Heart left ventricle (tissue), 16 donors: Measurements from ENCODE around the gene ITGB1BP1. TPM values are rescaled to one million over a fixed set of nuclear protein-coding genes. Genes with fewer than 3 reads are reported as not detected.

ENCODE experiments used
- ATAC-seq, 4 donors: fragments of 200-7000 bp; cut with Tn5 transposase; one replicate each; pipeline ENCODE4 v1.9.1; 2020 to 2022; ENCODE audit warnings: moderate library complexity in 4 of 4, mild to moderate bottlenecking in 3 of 4, moderate number of reproducible peaks in 1 of 4
- DNase-seq, 5 donors: peaks; one replicate each; pipeline ENCODE4 v3.0.0-alpha.2; 2020
- H3K27ac ChIP-seq, 12 donors: fragments of 200-600 bp; sonication (generic) in 4 of 12; one replicate each; pipeline versions ENCODE4 v1.5.0 to v1.8.0; 2016 to 2022; ENCODE audit warnings: mild to moderate bottlenecking in 2 of 12
- H3K27me3 ChIP-seq, 9 donors: fragments of 200-600 bp; sonication (generic) in 2 of 9; one replicate each; pipeline versions ENCODE4 v1.5.1 to v1.8.0; 2016 to 2022; ENCODE audit warnings: mild to moderate bottlenecking in 3 of 9
- H3K36me3 ChIP-seq, 9 donors: fragments of 200-600 bp; sonication (generic) in 2 of 9; one replicate each; pipeline versions ENCODE4 v1.5.0 to v1.8.0; 2018 to 2022; ENCODE audit warnings: mild to moderate bottlenecking in 2 of 9
- H3K4me1 ChIP-seq, 12 donors: fragments of 200-600 bp; sonication (generic) in 4 of 12; one replicate each; pipeline versions ENCODE4 v1.5.0 to v1.8.0; 2016 to 2022; ENCODE audit warnings: mild to moderate bottlenecking in 3 of 12
- H3K4me3 ChIP-seq, 12 donors: fragments of 200-600 bp; sonication (generic) in 4 of 12; one replicate each; pipeline versions ENCODE4 v1.5.0 to v1.8.0; 2017 to 2022; ENCODE audit warnings: mild to moderate bottlenecking in 9 of 12, moderate library complexity in 4 of 12
- H3K9me3 ChIP-seq, 12 donors: fragments of 200-600 bp; sonication (generic) in 4 of 12; one replicate each; pipeline versions ENCODE4 v1.5.0 to v1.8.0; 2016 to 2022; ENCODE audit warnings: mild to moderate bottlenecking in 1 of 12
- POLR2A ChIP-seq, 2 donors: fragments of 450-650 bp; IDR thresholded peaks; one replicate each; pipeline ENCODE4 v1.6.1; 2017; ENCODE audit warnings: antibody characterized with exemption in 2 of 2, mild to moderate bottlenecking in 2 of 2, moderate library complexity in 2 of 2
- WGBS, 4 donors: extraction: QIAGEN DNeasy Blood & Tissue Kit in 2 of 4; methylation state at CpG; one replicate each; pipeline versions ENCODE4 v1.1.5 to v1.1.7; 2013 to 2018; 5-methylcytosine and 5-hydroxymethylcytosine counted together
- intact Hi-C, 10 donors: fragments of 100-400 bp; cut with DNase I; formaldehyde crosslinking; loops; one replicate each; pipeline versions ENCODE4 v1.11.1 to v1.14.2; 2022
- polyA plus RNA-seq, 2 donors: library from polyadenylated mRNA; stranded (reverse); fragments of 200-250 nt; gene quantifications; one replicate each; pipeline ENCODE4 v1.2.3, GENCODE V29; 2013
- total RNA-seq, 9 donors: library from RNA; depleted of rRNA in 2 of 9; stranded (reverse); fragments of >200 nt in 2 of 9; fragmentation: NEBNext Ultra II Directional in 3 of 9; extraction: Animal tissue kit (Norgen Biotek cat#: 25700) in 3 of 9; gene quantifications; one replicate each; pipeline versions ENCODE4 v1.1.0 to v1.2.4, GENCODE V29; 2016 to 2023
- TF ChIP-seq, protein P1 (sequence below), 12 donors: fragments of 200-600 bp; sonication (generic) in 4 of 12; IDR thresholded peaks; one replicate each; pipeline versions ENCODE4 v1.5.0 to v1.8.0; 2018 to 2022; ENCODE audit warnings: antibody characterized with exemption in 12 of 12, mild to moderate bottlenecking in 5 of 12
- donor health status: ischemic (EF 13 %, LVEDD 7.1; RV severe dilation, severe dysfunction).
- donor health status: healthy with polysubstance abuse.
- donor health status: DM: no; HTN: yes; CAD: no.
- donor health status: DM: no; HTN: no; CAD: no.
- donor health status: ischemic (EF 25% LVEDD 6.9; RV normal size, moderate dysfunction).
- donor health status: ischemic (EF 25% LVEDD 5.7; RV mildly dilated, moderate dysfunction).
- donor health status: healthy.
- donor health status: DM: yes; HTN: yes; CAD: no.
- donor health status: ischemic (EF 35%, LVEDD 5.7; RV mildly dilated, moderate dysfunction).
- donor health status: nonischemic (EF 11% LVEDD 7.7; RV severe dilation, severe dysfunction).
- donor health status: DM: yes; HTN: yes; CAD: no.
- donor health status: PGD.
- donor health status: ischemic (EF 29% LVEDD 5.4; RV normal size, mild dysfunction).
- donor health status: nonischemic (EF 23%, LVEDD 6.1; RV moderate dilation, normal function).

ITGB1BP1 gene
- total and polyA plus RNA-seq, 11 donors = 26.5 to 165 (median 104) TPM

DNA sequence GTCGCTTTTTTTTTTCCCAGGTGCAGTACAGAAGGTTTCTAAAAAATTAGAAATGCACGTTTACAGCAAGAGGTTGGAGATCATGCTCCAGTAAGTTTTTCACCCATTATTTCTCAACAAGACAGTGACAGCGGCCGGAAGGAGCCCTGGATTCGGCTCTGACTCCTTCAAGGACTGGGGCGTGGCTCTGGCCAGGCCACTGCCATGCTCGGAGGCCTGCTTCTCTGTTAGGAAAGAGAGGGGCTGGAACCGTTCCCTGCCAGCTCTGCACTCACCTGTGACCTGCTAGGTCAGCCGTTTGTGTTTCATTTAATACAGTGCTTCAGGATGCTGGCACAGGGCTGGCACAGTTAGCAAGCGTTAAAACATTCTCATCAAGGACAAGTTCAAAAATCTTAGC is 44.4 kb upstream of the ITGB1BP1 start:
- H3K36me3 ChIP-seq = peaks cover 0 to 70% (median 29%) of the 10 kb centered on the region in 9 donors
- no peaks in the 10 kb centered on the region for H3K27me3 ChIP-seq
- no peak overlapping the region for H3K27ac ChIP-seq
- H3K4me1 ChIP-seq = peaks cover 0 to 7% (median 0%) of the 10 kb centered on the region in 12 donors
- ATAC-seq = no peak
- intact Hi-C loops = no loop called here
- no peak overlapping the region for H3K4me3 ChIP-seq
- DNase-seq = no peak
- WGBS, 4 donors = 82 to 90% (median 90%) methylated on average over 10 of the region's 10 CpGs
- TF ChIP-seq, protein P1, sequence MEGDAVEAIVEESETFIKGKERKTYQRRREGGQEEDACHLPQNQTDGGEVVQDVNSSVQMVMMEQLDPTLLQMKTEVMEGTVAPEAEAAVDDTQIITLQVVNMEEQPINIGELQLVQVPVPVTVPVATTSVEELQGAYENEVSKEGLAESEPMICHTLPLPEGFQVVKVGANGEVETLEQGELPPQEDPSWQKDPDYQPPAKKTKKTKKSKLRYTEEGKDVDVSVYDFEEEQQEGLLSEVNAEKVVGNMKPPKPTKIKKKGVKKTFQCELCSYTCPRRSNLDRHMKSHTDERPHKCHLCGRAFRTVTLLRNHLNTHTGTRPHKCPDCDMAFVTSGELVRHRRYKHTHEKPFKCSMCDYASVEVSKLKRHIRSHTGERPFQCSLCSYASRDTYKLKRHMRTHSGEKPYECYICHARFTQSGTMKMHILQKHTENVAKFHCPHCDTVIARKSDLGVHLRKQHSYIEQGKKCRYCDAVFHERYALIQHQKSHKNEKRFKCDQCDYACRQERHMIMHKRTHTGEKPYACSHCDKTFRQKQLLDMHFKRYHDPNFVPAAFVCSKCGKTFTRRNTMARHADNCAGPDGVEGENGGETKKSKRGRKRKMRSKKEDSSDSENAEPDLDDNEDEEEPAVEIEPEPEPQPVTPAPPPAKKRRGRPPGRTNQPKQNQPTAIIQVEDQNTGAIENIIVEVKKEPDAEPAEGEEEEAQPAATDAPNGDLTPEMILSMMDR (IDR thresholded peaks at IDR 0.05) = no peak
- no peak for TF ChIP-seq POLR2A (IDR thresholded peaks at IDR 0.05)
- H3K9me3 ChIP-seq = no peaks in the 10 kb centered on the region

DNA sequence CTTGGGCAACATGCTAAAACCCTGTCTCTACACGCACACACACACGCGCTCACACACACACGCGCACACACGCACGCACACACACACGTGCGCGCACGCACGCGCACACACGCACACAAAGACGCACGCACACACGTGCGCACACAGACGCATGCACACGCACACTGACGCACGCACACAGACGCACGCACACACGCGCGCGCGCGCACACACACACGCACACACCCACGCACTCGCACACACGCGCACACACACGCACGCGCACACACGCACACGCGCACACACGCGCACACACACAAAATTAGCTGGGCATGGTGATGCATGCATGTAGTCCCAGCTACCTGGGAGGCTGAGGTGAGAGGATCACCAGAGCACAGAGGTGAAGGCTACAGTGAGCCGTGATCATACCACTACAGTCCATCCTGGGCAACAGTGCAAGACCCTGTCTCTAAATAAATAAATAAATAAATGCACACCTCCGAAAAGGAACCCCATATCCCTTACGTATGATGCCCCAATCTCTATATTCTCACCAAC is 42.9 kb upstream of the ITGB1BP1 start:
- DNase-seq (no peak), ATAC-seq (no peak)
- peaks cover 0 to 75% (median 33%) of the 10 kb centered on the region in 9 donors for H3K36me3 ChIP-seq
- 76 to 96% (median 87%) methylated on average over 33 to 46 of the region's 46 CpGs for WGBS, 4 donors
- peaks cover 0 to 7% (median 0%) of the 10 kb centered on the region in 12 donors for H3K4me1 ChIP-seq
- no peaks in the 10 kb centered on the region for H3K9me3 ChIP-seq
- no peaks in the 10 kb centered on the region for H3K27me3 ChIP-seq
- no peak for TF ChIP-seq POLR2A (IDR thresholded peaks at IDR 0.05)
- TF ChIP-seq, protein P1 (IDR thresholded peaks at IDR 0.05) = no peak
- no peak overlapping the region for H3K4me3 ChIP-seq
- intact Hi-C loops = no loop called here
- H3K27ac ChIP-seq = no peak overlapping the region

DNA sequence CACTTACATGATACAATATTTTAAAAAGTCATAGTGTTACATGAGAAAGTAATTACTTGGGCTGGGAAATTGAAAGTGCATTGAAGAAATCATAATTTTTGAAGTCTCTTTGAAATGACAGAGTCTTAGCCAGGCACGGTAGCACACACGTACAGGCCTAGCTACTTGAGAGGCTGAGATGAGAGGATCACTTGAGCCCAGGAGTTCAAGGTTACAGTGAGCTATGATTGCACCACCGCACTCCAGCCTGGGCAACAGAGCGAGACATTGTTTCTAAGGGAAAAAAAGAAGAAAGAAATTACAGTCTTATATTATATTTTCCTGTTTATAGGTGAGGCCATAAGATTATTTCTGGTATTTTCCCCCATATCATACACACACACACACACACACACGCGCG is 41.8 kb upstream of the ITGB1BP1 start:
- no peak overlapping the region for H3K27ac ChIP-seq
- H3K4me1 ChIP-seq = peaks cover 0 to 7% (median 0%) of the 10 kb centered on the region in 12 donors
- no peaks in the 10 kb centered on the region for H3K9me3 ChIP-seq
- peaks cover 0 to 78% (median 44%) of the 10 kb centered on the region in 9 donors for H3K36me3 ChIP-seq
- intact Hi-C loops = no loop called here
- DNase-seq (no peak), ATAC-seq (no peak)
- no peaks in the 10 kb centered on the region for H3K27me3 ChIP-seq
- H3K4me3 ChIP-seq = no peak overlapping the region
- TF ChIP-seq, protein P1 (IDR thresholded peaks at IDR 0.05) = no peak
- TF ChIP-seq POLR2A (IDR thresholded peaks at IDR 0.05) = no peak
- whole genome bisulfite sequencing, 4 donors = 69 to 98% (median 83%) methylated on average over 7 of the region's 7 CpGs

DNA sequence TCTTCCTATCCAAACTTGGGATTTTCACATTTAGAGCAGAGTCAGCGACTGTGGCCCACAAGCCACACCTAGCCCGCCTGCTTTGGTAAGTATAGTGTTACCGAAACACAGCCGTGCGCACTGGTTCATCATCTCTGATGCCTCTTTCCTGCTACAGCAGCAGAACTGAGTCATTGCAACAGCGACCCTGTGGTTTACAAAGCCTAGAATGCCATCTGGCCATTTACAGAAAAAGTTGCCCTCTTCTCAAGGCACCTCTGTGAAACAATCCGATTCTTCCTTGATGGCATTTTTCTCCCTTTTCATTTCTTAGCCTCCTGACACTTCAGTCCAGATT is 40.3 kb upstream of the ITGB1BP1 start:
- no peak for TF ChIP-seq POLR2A (IDR thresholded peaks at IDR 0.05)
- TF ChIP-seq, protein P1 (IDR thresholded peaks at IDR 0.05) = no peak
- ATAC-seq = no peak
- Histone ChIP-seq H3K27me3 (no peaks in the 10 kb centered on the region), H3K4me1 (peaks cover 0 to 7% (median 0%) of the 10 kb centered on the region in 12 donors), H3K4me3 (no peak overlapping the region), H3K36me3 (peaks cover 0 to 82% (median 50%) of the 10 kb centered on the region in 9 donors), H3K27ac (no peak overlapping the region), H3K9me3 (no peaks in the 10 kb centered on the region)
- DNase-seq = no peak
- intact Hi-C loops = no loop called here
- 76 to 91% (median 79%) methylated on average over 7 of the region's 7 CpGs for WGBS, 4 donors
